Lower leg skin (tissue), 3 donors: ENCODE measurements around the gene PTPN1.

Experiments used
- POLR2A ChIP-seq, 2 donors: fragments of 450-650 bp; IDR thresholded peaks; one replicate each; pipeline ENCODE4 v1.6.1; 2016 to 2017; ENCODE audit warnings: antibody characterized with exemption in 2 of 2, mild to moderate bottlenecking in 1 of 2, moderate library complexity in 1 of 2
- TF ChIP-seq, protein P1 (sequence below), 3 donors: fragments of 450-650 bp; IDR thresholded peaks; one replicate each; pipeline ENCODE4 v1.5.1; 2016; ENCODE audit warnings: antibody characterized with exemption in 3 of 3, mild to moderate bottlenecking in 3 of 3, moderate library complexity in 2 of 3

DNA sequence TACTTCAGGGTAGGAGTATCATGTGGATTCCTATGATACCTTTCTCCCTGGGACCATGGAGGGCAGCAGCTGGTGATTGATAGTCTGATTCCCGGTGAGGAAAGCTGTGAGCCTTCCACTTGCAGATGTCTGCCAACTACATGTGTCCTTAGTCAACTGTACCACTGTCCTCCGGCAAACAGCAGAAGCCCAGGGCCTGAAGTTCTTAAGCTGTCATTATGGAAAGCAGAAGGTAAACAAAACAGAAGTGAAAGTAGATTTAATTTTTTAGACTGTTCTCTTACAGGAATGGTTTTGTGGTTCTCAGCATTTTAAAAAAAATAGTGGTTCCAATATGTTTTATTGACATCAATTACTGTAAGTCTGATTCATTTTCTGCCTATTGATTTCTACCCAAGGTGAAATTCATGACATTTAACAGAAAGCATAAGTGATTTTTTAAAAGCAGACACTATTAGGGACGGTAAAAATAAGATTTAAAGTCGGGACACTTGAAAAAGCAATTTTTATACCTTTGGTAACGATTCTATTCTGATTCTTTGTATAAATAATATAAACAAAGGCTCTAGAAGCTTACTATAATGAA lies 36.6 kb downstream of the PTPN1 start:
- no peak for TF ChIP-seq POLR2A (IDR thresholded peaks at IDR 0.05)
- TF ChIP-seq, protein P1, sequence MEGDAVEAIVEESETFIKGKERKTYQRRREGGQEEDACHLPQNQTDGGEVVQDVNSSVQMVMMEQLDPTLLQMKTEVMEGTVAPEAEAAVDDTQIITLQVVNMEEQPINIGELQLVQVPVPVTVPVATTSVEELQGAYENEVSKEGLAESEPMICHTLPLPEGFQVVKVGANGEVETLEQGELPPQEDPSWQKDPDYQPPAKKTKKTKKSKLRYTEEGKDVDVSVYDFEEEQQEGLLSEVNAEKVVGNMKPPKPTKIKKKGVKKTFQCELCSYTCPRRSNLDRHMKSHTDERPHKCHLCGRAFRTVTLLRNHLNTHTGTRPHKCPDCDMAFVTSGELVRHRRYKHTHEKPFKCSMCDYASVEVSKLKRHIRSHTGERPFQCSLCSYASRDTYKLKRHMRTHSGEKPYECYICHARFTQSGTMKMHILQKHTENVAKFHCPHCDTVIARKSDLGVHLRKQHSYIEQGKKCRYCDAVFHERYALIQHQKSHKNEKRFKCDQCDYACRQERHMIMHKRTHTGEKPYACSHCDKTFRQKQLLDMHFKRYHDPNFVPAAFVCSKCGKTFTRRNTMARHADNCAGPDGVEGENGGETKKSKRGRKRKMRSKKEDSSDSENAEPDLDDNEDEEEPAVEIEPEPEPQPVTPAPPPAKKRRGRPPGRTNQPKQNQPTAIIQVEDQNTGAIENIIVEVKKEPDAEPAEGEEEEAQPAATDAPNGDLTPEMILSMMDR (IDR thresholded peaks at IDR 0.05): no peak
